Stomach smooth muscle (tissue), 2 donors: ENCODE data around the gene CELSR3.
A peak's percentile ranks its signal among the peaks of the same experiment; 100 is the strongest.

Experiments used
- H3K27ac ChIP-seq: one replicate; pipeline ENCODE4 v1.7.0; 2013; ENCODE audit warnings: mild to moderate bottlenecking, low read length, inconsistent platforms
- H3K27me3 ChIP-seq, 2 donors: one replicate each; pipeline ENCODE4 v1.7.0; 2013; ENCODE audit warnings: low read length in 2 of 2; ENCODE audit not compliant: insufficient read depth in 2 of 2, control insufficient read depth in 1 of 2
- H3K36me3 ChIP-seq, 2 donors: one replicate each; pipeline ENCODE4 v1.7.0; 2013; ENCODE audit warnings: low read length in 2 of 2; ENCODE audit not compliant: control insufficient read depth in 2 of 2, insufficient read depth in 2 of 2
- H3K4me1 ChIP-seq: one replicate; pipeline ENCODE4 v1.7.0; 2013; ENCODE audit warnings: low read length; ENCODE audit not compliant: control insufficient read depth, insufficient read depth
- H3K4me3 ChIP-seq, 2 donors: one replicate each; pipeline ENCODE4 v1.7.0; 2013; ENCODE audit warnings: low read length in 2 of 2
- H3K9ac ChIP-seq, 2 donors: one replicate each; pipeline ENCODE4 v1.7.0; 2013; ENCODE audit warnings: low read length in 2 of 2, mild to moderate bottlenecking in 1 of 2
- H3K9me3 ChIP-seq, 2 donors: one replicate each; pipeline ENCODE4 v1.7.0; 2013; ENCODE audit warnings: low read length in 2 of 2; ENCODE audit not compliant: control insufficient read depth in 2 of 2
- donor health status: healthy.
- donor health status: Pancreatic carcinoma.

Gene CELSR3

DNA sequence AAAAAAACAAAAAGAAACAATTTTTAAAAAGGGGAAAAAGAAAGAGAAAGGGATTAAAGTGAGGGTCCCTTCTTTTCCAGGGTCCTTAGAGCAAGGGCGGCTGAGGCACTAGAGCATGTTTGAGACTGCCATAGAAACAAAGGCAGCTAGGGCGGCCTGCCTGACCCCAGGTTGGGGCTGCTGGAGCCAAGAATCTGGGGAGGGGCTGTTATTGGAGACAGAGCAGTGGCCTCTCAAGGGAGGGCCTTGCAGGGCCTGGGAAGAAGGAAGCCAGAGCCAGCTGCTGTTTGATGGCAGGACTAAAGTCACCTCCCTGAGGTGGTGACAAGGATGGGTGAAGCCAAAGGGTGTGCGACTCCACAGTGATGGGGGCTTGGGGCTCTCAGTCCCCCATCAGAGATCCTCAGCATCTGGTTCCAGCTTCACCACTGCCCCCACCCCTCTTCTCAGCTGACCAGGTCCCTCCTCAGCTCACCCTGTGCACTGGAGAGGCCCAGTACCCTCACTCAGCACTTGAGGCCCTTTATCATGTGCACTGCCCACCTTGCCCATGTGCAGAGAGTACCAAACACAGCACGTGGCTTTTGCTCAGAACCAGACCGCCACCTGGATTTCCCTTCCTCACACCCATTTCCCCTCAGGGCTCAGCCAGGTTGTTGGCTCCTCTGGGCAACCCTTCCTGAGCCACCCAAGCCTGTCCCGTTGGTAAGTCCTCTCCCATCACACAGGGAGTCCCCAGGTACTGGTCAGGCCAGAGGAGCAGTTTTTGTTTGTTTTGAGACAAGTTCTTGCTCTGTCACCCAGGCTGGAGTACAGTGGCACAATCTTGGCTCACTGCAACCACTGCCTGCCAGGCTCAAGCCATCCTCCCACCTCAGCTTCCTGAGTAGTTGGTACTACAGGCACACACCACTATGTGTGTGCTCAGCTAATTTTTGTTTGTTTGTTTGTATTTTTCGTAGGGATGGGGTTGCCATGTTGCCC, 42.9 kb downstream of the CELSR3 start:
- Histone ChIP-seq H3K27ac (no peak overlapping the region), H3K9me3 (peaks cover 0 to 6% of the 10 kb centered on the region in 2 donors), H3K27me3 (no peaks in the 10 kb centered on the region), H3K36me3 (no peaks in the 10 kb centered on the region), H3K4me1 (no peaks in the 10 kb centered on the region), H3K9ac (no peak overlapping the region), H3K4me3 (no peak overlapping the region)

DNA sequence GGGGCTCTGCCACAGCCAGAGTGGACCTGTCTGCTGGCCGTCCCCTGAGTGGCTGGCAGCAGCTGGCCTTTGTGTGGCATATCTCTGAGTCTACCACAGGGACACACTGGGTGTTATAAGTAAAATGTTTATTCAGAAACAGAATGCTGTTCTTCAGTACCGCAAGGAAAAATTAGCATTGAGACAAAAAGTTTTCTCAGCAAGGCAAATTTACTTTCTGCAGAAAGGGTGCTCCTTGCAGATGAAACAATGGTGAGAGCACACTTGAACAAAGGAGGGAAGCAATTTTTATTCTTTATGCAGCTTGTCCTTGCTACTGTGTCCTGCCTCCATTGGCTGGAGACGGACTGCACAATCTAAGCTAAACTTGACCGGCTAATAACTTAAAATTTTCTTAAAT, 45.1 kb downstream of the CELSR3 start:
- Histone ChIP-seq H3K9me3 (peaks cover 0 to 6% of the 10 kb centered on the region in 2 donors), H3K36me3 (no peaks in the 10 kb centered on the region), H3K27me3 (no peaks in the 10 kb centered on the region), H3K4me1 (no peaks in the 10 kb centered on the region), H3K27ac (no peak overlapping the region), H3K4me3 (no peak overlapping the region), H3K9ac (no peak overlapping the region)

DNA sequence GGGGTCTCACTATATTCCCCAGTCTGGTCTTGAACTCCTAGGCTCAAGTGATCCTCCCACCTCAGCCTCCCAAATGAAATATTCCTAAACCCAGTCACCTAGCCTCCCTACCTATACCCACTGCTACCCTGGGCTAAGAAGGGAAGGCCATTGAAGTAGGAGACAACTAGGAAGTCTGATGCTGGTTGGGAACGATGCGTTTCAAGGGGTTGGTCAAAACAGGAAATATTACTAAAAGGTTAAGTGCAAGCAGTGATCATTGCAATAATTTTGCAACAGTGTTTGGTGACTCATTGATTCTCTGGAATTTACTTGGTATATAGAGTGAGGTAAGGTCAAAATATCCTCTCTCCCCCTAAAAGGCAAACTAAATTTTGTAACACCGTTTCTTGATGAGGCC, 48.6 kb downstream of the CELSR3 start:
- Histone ChIP-seq H3K4me1 (peaks cover 3% of the 10 kb centered on the region), H3K9ac (no peak overlapping the region), H3K27me3 (no peaks in the 10 kb centered on the region), H3K4me3 (no peak overlapping the region), H3K36me3 (no peaks in the 10 kb centered on the region), H3K27ac (no peak overlapping the region), H3K9me3 (peaks cover 0 to 6% of the 10 kb centered on the region in 2 donors)

DNA sequence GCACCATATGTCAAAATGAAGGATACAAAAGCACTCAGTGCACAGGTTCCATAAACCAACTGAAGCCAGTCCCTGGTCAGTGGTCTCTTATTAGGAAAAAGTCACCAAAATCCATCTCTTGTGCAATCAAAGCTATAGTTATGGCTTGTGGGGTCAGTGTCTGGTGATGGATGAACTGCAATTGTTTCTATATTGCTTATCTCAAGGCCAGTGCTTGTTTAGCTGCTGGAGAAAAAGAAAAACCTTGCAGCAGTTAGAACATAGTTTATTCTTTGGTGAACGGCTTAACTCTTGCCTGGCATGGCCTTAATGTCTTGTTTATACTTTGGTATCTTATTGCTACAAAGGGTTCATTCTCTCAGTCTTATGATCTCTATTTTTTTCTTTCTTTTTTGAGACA, 50.4 kb downstream of the CELSR3 start:
- no peak overlapping the region for H3K27ac ChIP-seq
- H3K9me3 ChIP-seq = peaks cover 0 to 4% of the 10 kb centered on the region in 2 donors
- H3K4me1 ChIP-seq = peaks cover 16% of the 10 kb centered on the region
- no peaks in the 10 kb centered on the region for H3K36me3 ChIP-seq
- H3K9ac ChIP-seq = no peak overlapping the region
- H3K4me3 ChIP-seq = no peak overlapping the region
- no peaks in the 10 kb centered on the region for H3K27me3 ChIP-seq

DNA sequence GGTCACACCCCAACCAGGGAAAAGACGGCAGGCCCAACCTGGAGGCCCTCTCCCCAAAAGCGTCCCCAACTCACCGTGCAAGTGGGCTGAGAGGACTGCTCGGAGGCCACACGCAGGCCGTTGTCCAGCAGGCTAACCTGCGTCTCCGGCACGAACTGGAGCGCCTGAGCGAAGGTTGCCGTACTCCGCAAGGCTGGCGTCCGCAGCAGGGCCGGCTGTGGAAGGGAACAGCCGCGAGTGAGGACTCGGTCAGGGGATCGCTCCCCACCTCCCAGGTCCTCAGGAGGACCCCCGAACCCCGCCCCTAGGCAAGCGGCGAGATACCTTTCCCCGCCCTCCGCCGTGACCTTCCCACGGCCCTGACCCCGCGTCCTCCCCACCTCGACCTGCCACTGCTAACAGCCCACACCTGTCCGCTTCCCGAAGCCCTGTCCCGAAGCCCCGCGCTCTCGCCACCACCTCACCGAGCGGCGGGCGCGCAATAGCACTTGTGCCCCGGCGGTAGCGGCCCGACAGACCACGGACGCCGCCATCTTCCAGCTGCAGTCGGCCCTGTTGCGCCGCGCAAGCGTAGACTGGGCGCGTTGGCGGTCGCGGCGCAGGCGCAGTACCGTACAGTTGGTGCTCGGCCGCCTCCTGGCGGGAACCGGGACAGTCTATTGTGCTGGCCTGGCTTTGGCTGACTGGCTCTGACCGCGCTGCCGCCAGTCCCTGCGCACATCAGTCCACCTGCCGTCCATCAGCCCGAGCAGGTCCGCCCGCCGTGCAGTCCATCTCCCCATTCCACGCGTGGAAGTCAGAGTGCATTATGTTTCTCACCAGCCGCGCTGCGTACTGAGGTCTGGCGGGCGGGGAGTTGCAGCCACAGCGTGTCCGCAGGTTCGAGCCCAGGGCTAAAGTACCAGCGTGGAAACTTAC, 53.3 kb downstream of the CELSR3 start, which contains the start of gene UQCRC1:
Gene UQCRC1 (minus strand): TSS at position 559 of the 918 bp plus-strand sequence. CDS start 26 bp downstream, at position 533.
- Histone ChIP-seq H3K9me3 (no peaks in the 10 kb centered on the region), H3K36me3 (peaks cover 13 to 16% of the 10 kb centered on the region in 2 donors), H3K9ac (peak within 1 kb of the TSS; percentile 80 to 96), H3K4me3 (peak within 1 kb of the TSS; percentile 87 to 99), H3K27me3 (no peaks in the 10 kb centered on the region), H3K4me1 (peaks cover 19% of the 10 kb centered on the region), H3K27ac (peak within 1 kb of the TSS; percentile 82)

DNA sequence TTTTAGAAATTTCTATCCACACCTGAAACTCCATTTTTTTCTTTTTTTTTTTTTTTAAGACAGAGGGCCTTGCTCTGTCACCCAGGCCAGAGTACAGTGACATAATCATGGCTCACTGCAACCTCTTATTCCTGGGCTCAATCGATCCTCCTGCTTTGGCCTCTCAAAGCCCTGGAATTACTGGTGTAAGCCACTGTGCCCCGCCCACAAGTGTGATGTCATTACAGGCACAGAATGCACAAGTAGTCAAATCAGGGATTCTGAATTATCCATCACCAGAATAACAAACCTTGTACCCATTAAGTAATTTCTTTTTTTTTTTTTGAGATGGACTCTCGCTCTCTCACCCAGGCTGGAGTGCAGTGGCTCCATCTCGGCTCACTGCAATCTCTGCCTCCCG, 55.2 kb downstream of the CELSR3 start:
- H3K4me1 ChIP-seq = peaks cover 19% of the 10 kb centered on the region
- H3K27me3 ChIP-seq = no peaks in the 10 kb centered on the region
- no peaks in the 10 kb centered on the region for H3K9me3 ChIP-seq
- H3K36me3 ChIP-seq = peaks cover 31 to 34% of the 10 kb centered on the region in 2 donors
- H3K27ac ChIP-seq = no peak overlapping the region
- no peak overlapping the region for H3K4me3 ChIP-seq
- H3K9ac ChIP-seq = no peak overlapping the region

DNA sequence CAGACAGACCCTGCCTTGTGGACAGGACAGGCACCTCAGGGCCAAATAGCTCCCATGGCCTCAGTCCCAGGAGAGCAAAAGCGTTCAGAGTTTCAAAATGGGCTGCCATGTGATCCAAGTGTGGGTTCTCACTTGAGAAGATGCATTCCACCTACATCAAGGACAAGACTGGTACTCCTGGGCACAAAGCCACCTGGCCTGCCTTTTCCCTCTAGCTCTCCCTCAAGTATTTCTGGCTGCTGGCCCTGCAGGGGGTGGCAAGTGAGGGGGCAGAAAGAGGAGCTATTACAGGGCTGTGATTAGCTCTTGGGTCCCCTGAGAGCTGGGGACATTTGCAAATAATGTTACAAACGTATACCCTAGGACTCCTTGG, 61.1 kb downstream of the CELSR3 start:
- H3K9me3 ChIP-seq = no peaks in the 10 kb centered on the region
- no peak overlapping the region for H3K9ac ChIP-seq
- peaks cover 44% of the 10 kb centered on the region for H3K4me1 ChIP-seq
- H3K27me3 ChIP-seq = no peaks in the 10 kb centered on the region
- H3K27ac ChIP-seq = peak overlapping the region; percentile 31
- peaks cover 60 to 64% of the 10 kb centered on the region in 2 donors for H3K36me3 ChIP-seq
- H3K4me3 ChIP-seq = no peak overlapping the region

DNA sequence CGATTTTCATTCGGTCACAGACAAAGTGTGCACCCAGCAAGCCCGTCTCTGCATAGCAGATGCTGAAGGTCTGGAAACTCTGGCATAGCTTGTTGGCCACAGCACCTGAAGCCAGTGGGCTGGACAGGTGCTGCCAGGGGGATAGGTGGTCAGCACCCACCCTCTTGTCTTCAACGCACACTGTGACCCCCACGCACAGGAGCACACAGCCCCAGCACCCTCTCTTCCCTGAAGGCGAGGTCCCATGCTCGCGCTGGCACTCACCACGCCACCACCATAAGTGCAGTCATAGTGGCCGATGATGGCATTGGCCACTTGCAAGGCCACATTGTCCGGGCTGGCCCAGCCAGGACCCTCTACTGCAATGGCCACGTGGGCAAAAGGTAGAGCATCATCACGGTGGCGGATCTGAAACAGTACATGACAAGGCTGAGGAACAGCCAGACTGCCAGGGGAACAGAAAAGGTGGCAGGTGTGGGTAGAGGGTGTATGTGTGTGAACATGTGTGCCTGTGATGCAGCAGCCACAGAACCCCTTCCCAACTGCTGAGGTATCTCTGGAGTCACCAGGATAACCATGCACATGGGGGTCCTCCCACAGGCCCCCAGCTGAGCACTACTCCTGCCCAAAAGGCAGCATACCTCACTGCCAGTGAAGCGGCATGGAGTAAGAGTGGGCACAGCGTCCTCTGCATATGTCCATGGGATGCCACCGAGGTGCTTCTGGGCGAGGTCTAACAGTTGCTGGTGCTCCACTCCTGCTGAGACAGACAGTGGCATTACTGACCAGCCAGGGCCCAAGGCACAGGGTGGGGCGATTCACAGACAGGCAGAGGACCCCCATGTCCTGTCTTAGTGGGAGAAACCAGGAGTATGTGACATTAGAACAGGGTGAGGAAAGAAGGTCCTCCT, 61.7 kb downstream of the CELSR3 start:
- H3K36me3 ChIP-seq = peaks cover 60 to 64% of the 10 kb centered on the region in 2 donors
- H3K9ac ChIP-seq = no peak overlapping the region
- peak overlapping the region; percentile 31 for H3K27ac ChIP-seq

DNA sequence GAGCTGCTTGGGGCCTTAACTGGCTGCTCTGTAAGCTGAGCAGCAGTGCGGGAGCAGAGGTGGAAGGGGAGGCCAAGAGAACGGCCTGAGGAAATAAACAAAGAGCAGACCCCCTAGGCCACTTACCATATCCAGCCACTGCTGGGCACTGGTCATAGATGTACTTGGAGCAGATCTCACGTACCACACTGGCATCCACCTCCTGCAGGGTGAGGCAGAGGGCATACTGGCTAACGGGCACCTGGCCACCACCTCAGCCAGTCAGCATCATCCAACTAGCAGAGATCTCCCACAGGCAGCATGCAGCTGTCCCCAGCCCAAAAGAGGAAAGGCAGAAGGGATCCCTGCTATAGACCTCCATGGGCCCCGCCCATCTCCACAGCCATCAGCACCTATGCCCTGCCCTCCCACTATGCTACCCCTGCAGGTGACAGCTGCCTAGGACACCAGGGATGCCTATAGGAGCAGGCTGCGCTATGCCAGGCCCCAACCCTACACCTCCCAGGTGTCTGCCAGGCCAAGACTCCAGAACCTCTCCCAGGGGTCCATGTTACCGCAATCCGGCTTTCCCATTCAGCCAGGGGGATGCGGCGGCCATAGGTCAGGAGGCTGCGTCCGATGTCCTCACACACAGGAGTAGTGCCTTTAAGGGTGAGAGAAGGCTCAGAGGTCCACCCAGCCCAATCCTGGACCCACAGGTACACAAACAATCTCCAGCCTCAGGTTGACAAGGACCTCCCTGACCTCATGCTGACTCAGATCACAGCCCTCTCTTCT, 63.0 kb downstream of the CELSR3 start:
- Histone ChIP-seq H3K9me3 (no peaks in the 10 kb centered on the region), H3K27me3 (no peaks in the 10 kb centered on the region), H3K4me3 (peak overlapping the region in 1 of 2 donors; percentile 20), H3K27ac (peak overlapping the region; percentile 94), H3K4me1 (peaks cover 58% of the 10 kb centered on the region), H3K9ac (peak overlapping the region in 1 of 2 donors; percentile 66), H3K36me3 (peaks cover 51 to 52% of the 10 kb centered on the region in 2 donors)

More for the DNA sequence above, 61.7 kb downstream of the CELSR3 start:
- Histone ChIP-seq H3K4me1 (peaks cover 50% of the 10 kb centered on the region), H3K9me3 (no peaks in the 10 kb centered on the region), H3K27me3 (no peaks in the 10 kb centered on the region), H3K4me3 (no peak overlapping the region)
